Measurements from ENCODE around the gene CCDC184. TPM values are rescaled to one million over a fixed set of nuclear protein-coding genes. Genes with fewer than 3 reads are reported as not detected.
"Not testable (repeated sequence)": the region's sequence is repeated elsewhere in the genome, so short reads cannot be mapped to it uniquely, and the experiment has no call there.

Gene CCDC184
- total and polyA plus RNA-seq, 2 experiments from 2014 or later, result 4.8 to 13.8 TPM

- DNase-seq (ENCODE audit: low spot score), result no peak
- no peaks in the 10 kb centered on the region for H4K20me1 ChIP-seq (ENCODE audit: insufficient read depth, poor library complexity, severe bottlenecking)
- H2AFZ ChIP-seq, result no peak overlapping the region
- no peaks in the 10 kb centered on the region for H3K4me1 ChIP-seq (ENCODE audit: insufficient read depth)
- H3K79me2 ChIP-seq, result no peaks in the 10 kb centered on the region
- no peak overlapping the region for H3K4me3 ChIP-seq
- no peaks in the 10 kb centered on the region for H3K9me3 ChIP-seq (ENCODE audit: low read depth)
- no peak overlapping the region for H3K27ac ChIP-seq
- no peak overlapping the region for H3K4me2 ChIP-seq
- no peaks in the 10 kb centered on the region for H3K36me3 ChIP-seq (replicated peaks; ENCODE audit: insufficient read depth, low read depth)
- H3K9me2 ChIP-seq (replicated peaks; ENCODE audit: insufficient read depth), result no peaks in the 10 kb centered on the region
- WGBS (ENCODE audit: low lambda C conversion rate, missing lambda C conversion rate), result 90% methylated on average over 2 of the region's 2 CpGs
- no peak for TF ChIP-seq EZH2phosphoT487 (IDR thresholded peaks at IDR 0.05; ENCODE audit: low read depth, severe bottlenecking, unreplicated experiment)
- no peaks in the 10 kb centered on the region for H3K27me3 ChIP-seq
These were observed 39.5 kb upstream of the CCDC184 start for GRCh38 chr12:48143898-48144297.

GRCh38 chr12:48145981-48146380 lies 37.5 kb upstream of the CCDC184 start:
- H3K4me1 ChIP-seq (ENCODE audit: insufficient read depth), result no peaks in the 10 kb centered on the region
- no peak overlapping the region for H3K27ac ChIP-seq
- H3K27me3 ChIP-seq, result no peaks in the 10 kb centered on the region
- no peaks in the 10 kb centered on the region for H3K9me2 ChIP-seq (replicated peaks; ENCODE audit: insufficient read depth)
- WGBS (ENCODE audit: low lambda C conversion rate, missing lambda C conversion rate), result 39% methylated on average over 1 of the region's 1 CpG
- peaks cover 4% of the 10 kb centered on the region for H3K36me3 ChIP-seq (replicated peaks; ENCODE audit: insufficient read depth, low read depth)
- H3K4me3 ChIP-seq, result no peak overlapping the region
- DNase-seq (ENCODE audit: low spot score), result no peak
- no peak overlapping the region for H2AFZ ChIP-seq
- no peak overlapping the region for H3K4me2 ChIP-seq
- no peaks in the 10 kb centered on the region for H3K79me2 ChIP-seq
- TF ChIP-seq EZH2phosphoT487 (IDR thresholded peaks at IDR 0.05; ENCODE audit: low read depth, severe bottlenecking, unreplicated experiment) (no peak), EZH2 (IDR thresholded peaks at IDR 0.05; ENCODE audit: borderline replicate concordance) (no peak), CTCF (IDR thresholded peaks at IDR 0.05; ENCODE audit: poor library complexity) (no peak)
- H4K20me1 ChIP-seq (ENCODE audit: insufficient read depth, poor library complexity, severe bottlenecking), result no peaks in the 10 kb centered on the region
- no peaks in the 10 kb centered on the region for H3K9me3 ChIP-seq (ENCODE audit: low read depth)

- no peaks in the 10 kb centered on the region for H3K27me3 ChIP-seq
- H4K20me1 ChIP-seq (ENCODE audit: insufficient read depth, poor library complexity, severe bottlenecking), result no peaks in the 10 kb centered on the region
- H3K79me2 ChIP-seq, result peaks cover 29% of the 10 kb centered on the region
- no peak for TF ChIP-seq EZH2 (IDR thresholded peaks at IDR 0.05; ENCODE audit: borderline replicate concordance)
- no peak for TF ChIP-seq EZH2phosphoT487 (IDR thresholded peaks at IDR 0.05; ENCODE audit: low read depth, severe bottlenecking, unreplicated experiment)
- no peak for TF ChIP-seq CTCF (IDR thresholded peaks at IDR 0.05; ENCODE audit: poor library complexity)
- WGBS (ENCODE audit: low lambda C conversion rate, missing lambda C conversion rate), result 84% methylated on average over 2 of the region's 2 CpGs
- no peak overlapping the region for H3K4me3 ChIP-seq
- no peak for DNase-seq (ENCODE audit: low spot score)
- no peaks in the 10 kb centered on the region for H3K9me3 ChIP-seq (ENCODE audit: low read depth)
- peaks cover 2% of the 10 kb centered on the region for H3K4me1 ChIP-seq (ENCODE audit: insufficient read depth)
- no peak overlapping the region for H2AFZ ChIP-seq
- H3K27ac ChIP-seq, result no peak overlapping the region
- H3K36me3 ChIP-seq (replicated peaks; ENCODE audit: insufficient read depth, low read depth), result peaks cover 6% of the 10 kb centered on the region
- no peak overlapping the region for H3K4me2 ChIP-seq
- H3K9me2 ChIP-seq (replicated peaks; ENCODE audit: insufficient read depth), result no peaks in the 10 kb centered on the region
These were observed 32.2 kb upstream of the CCDC184 start for GRCh38 chr12:48151103-48151771.

- H3K9me3 ChIP-seq (ENCODE audit: low read depth); H3K4me1 ChIP-seq (ENCODE audit: insufficient read depth); H3K4me3 ChIP-seq; H4K20me1 ChIP-seq (ENCODE audit: insufficient read depth, poor library complexity, severe bottlenecking); H3K9me2 ChIP-seq (replicated peaks; ENCODE audit: insufficient read depth); H2AFZ ChIP-seq; H3K27me3 ChIP-seq; DNase-seq (ENCODE audit: low spot score); H3K27ac ChIP-seq; H3K36me3 ChIP-seq (replicated peaks; ENCODE audit: insufficient read depth, low read depth): not testable (repeated sequence)
- WGBS (ENCODE audit: low lambda C conversion rate, missing lambda C conversion rate), result 98% methylated on average over 5 of the region's 5 CpGs
- Histone ChIP-seq H3K79me2 (peaks cover 34% of the 10 kb centered on the region), H3K4me2 (peak overlapping the region; percentile 95)
These were observed 27.7 kb upstream of the CCDC184 start for GRCh38 chr12:48155786-48156185.
